AG08395 (cell line): ENCODE results near the gene RAD51B.

ENCODE experiments used
- DNase-seq: peaks from one replicate; pipeline ENCODE4 v3.0.0; 2012; ENCODE audit warnings: mixed read lengths, low spot score

The RAD51B gene

GRCh38 chr14:67900231-67900630 lies 80.7 kb downstream of the RAD51B start:
- DNase-seq: no peak

GRCh38 chr14:67908052-67908754 lies 88.6 kb downstream of the RAD51B start:
- no peak for DNase-seq

- DNase-seq: no peak
Observed at GRCh38 chr14:67911562-67911961, 92.0 kb downstream of the RAD51B start.

GRCh38 chr14:67916430-67916829 lies 96.9 kb downstream of the RAD51B start:
- no peak for DNase-seq

- DNase-seq: no peak
Observed at GRCh38 chr14:67917006-67917405, 97.4 kb downstream of the RAD51B start.

- DNase-seq: no peak
Observed at GRCh38 chr14:67918838-67919237, 99.3 kb downstream of the RAD51B start.

GRCh38 chr14:67919259-67920032 lies 99.9 kb downstream of the RAD51B start:
- no peak for DNase-seq

GRCh38 chr14:67926821-67927220 lies 107.2 kb downstream of the RAD51B start:
- no peak for DNase-seq

- no peak for DNase-seq
Observed at GRCh38 chr14:67927244-67927643, 107.7 kb downstream of the RAD51B start.

- no peak for DNase-seq
Observed at GRCh38 chr14:67928375-67928774, 108.8 kb downstream of the RAD51B start.

- no peak for DNase-seq
Observed at GRCh38 chr14:67932708-67933246, 113.2 kb downstream of the RAD51B start.

GRCh38 chr14:67933266-67933665 lies 113.7 kb downstream of the RAD51B start:
- DNase-seq: no peak

GRCh38 chr14:67934087-67934486 lies 114.5 kb downstream of the RAD51B start:
- peak; percentile 80 for DNase-seq

- no peak for DNase-seq
Observed at GRCh38 chr14:67934862-67935261, 115.3 kb downstream of the RAD51B start.

GRCh38 chr14:67935371-67935770 lies 115.8 kb downstream of the RAD51B start:
- no peak for DNase-seq

GRCh38 chr14:67938071-67938470 lies 118.5 kb downstream of the RAD51B start:
- DNase-seq: no peak

- DNase-seq: peak; percentile 44
Observed at GRCh38 chr14:67940486-67941455, 121.2 kb downstream of the RAD51B start.

- DNase-seq: no peak
Observed at GRCh38 chr14:67941456-67942018, 122.0 kb downstream of the RAD51B start.

- DNase-seq: no peak
Observed at GRCh38 chr14:67942080-67942710, 122.6 kb downstream of the RAD51B start.

GRCh38 chr14:67943947-67944346 lies 124.4 kb downstream of the RAD51B start:
- DNase-seq: peak; percentile 56

GRCh38 chr14:67944605-67945004 lies 125.0 kb downstream of the RAD51B start:
- DNase-seq: no peak
